ENCODE data around the gene NAA25. TPM values are rescaled to one million over a fixed set of nuclear protein-coding genes. Genes with fewer than 3 reads are reported as not detected.
A peak's percentile ranks its signal among the peaks of the same experiment; 100 is the strongest.

The NAA25 gene
- 10 to 100 TPM in 5 of 6 experiments, 1 to 10 TPM in 1; 9.7 to 11.8 (median 10.8) TPM for total RNA-seq
- long read RNA-seq, partial matches to known transcripts, result 2 of 2 reads
- long read RNA-seq, other reads (novel, unspliced or antisense), result 0 of 2 reads

DNA sequence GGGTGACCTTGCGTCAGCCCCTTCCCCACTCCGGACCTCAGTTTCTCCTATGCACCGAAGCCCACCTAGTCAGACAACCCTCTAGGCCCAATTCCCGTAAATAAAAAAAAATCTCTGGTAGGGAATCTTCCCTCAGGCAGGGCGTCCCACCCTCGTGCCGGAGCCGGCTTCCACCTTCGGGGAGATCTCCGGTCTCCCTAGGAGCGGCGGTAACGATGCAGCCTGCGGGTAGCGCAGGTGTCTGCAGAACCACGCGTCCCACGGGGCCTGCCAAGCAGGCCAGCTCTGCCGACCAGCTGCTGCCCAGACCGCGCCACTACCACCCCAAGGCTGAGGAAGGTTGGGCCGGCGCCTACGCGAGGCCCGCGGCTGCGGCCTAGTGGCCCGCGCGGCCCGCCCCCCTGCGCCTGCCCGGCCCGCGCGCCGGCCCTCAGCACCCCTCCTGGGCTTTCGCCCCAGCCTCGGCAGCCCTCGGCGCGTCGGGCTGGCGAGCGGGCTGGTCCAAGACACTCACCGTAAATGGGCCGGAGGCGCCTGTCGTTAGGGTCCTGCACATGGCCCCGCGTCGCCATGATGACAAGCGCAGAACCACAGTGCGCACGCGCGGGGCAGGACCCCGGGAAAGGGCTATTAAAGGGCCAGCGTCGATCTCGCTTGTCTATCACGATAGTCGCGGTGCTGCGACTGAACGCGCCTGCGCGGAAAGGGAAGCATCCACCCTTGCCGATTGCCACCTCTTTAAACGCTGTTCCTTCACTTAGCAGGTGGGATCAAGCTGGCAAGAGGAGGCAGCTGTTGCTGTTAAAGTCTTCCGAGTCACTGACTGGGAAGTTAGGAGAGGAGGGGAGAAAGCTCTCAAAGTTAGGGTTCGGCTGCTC is at the start of gene NAA25:
Gene NAA25, minus strand, starts transcription at position 582 of the 878 bp plus-strand sequence. Its CDS starts 10 bp downstream, at position 572.
- TF ChIP-seq CTCF (IDR thresholded peaks at IDR 0.05) (no peak), POLR2A (IDR thresholded peaks at IDR 0.05) (peak; percentile 40)
- ATAC-seq (peak; percentile 89 to 92 (median 90)), DNase-seq (peak; percentile 91 to 92 (median 91))
- Histone ChIP-seq H3K4me3 (peak within 1 kb of the TSS; percentile 77 to 81 (median 77)), H3K27me3 (no peaks in the 10 kb centered on the region), H3K27ac (peak within 1 kb of the TSS; percentile 71 to 87 (median 83)), H3K9me3 (no peaks in the 10 kb centered on the region), H3K4me1 (peaks cover 0 to 30% (median 10%) of the 10 kb centered on the region in 4 donors), H3K36me3 (no peaks in the 10 kb centered on the region)
- intact Hi-C loops (cut with DNase I), result no loop called here
- WGBS (ENCODE audit: insufficient coverage, low coverage, low lambda C conversion rate, missing lambda C conversion rate), result 0% methylated on average over 26 of the region's 74 CpGs

DNA sequence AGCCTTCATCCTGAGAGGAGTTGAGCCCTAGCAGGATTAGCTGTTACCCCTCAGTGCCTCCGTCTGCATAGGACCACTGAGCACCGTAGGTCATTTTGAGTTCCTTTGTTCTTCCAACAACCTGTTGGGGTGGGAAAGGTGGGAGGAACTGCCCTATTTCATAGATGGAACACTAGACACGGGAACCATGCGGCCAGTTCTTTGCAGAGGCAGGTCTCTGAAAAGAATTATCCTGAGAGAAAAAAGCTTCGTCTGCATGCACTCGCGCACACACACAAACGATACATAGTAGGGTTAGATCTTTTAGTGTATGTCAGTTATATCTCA is 45.3 kb upstream of the NAA25 start:
- Histone ChIP-seq H3K36me3 (peaks cover 0 to 45% (median 23%) of the 10 kb centered on the region in 4 donors), H3K27ac (no peak overlapping the region)

DNA sequence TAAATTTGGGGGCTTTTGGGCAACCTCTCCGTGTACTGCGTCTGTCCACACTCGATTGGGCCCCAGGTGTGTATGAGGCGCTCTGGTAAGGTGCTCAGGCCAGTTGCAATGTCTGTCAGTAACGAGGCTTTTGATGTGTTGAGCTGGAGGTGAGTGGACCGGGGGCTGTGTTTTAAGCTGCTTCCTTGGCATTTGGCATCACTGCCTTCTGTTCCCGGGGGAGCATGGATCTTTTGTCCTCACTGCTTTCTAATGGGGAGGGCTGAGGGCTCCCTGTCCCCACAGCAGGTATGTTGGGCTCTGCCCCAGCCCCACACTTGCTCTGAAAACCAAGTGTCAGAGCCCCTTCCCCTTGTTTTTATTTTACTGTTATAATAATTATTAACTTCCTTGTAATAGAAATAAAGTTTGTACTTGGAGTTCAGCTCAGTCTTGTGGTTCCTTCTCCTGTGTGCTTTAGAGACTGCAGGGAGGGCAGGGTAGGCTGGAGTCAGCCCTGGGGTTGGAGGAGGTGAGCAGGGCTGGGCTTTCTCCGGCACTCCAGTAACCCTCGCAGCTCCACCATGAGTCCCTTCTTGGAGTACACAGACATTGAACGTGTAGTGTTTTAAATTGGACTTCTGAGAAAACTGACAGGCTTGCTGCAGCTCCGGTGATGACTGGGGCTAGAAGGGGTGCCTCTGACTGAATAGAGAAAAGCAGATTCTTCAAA is 44.8 kb upstream of the NAA25 start:
- DNase-seq (peak in 1 of 3 donors; percentile 35), ATAC-seq (peak in 1 of 4 donors; percentile 17)
- Histone ChIP-seq H3K9me3 (no peaks in the 10 kb centered on the region), H3K4me1 (no peaks in the 10 kb centered on the region), H3K36me3 (peaks cover 0 to 50% (median 28%) of the 10 kb centered on the region in 4 donors), H3K4me3 (no peak overlapping the region), H3K27ac (no peak overlapping the region), H3K27me3 (no peaks in the 10 kb centered on the region)
- intact Hi-C loops (cut with DNase I), result no loop called here
- TF ChIP-seq POLR2A (IDR thresholded peaks at IDR 0.05), result no peak
- no peak for TF ChIP-seq CTCF (IDR thresholded peaks at IDR 0.05)
- WGBS (ENCODE audit: insufficient coverage, low coverage, low lambda C conversion rate, missing lambda C conversion rate), result 84% methylated on average over 7 of the region's 11 CpGs

More for the DNA sequence above, 45.3 kb upstream of the NAA25 start:
- Histone ChIP-seq H3K9me3 (no peaks in the 10 kb centered on the region), H3K4me3 (no peak overlapping the region), H3K4me1 (no peaks in the 10 kb centered on the region), H3K27me3 (no peaks in the 10 kb centered on the region)
- DNase-seq (no peak), ATAC-seq (no peak)
- 96% methylated on average over 4 of the region's 8 CpGs for WGBS (ENCODE audit: insufficient coverage, low coverage, low lambda C conversion rate, missing lambda C conversion rate)
- TF ChIP-seq CTCF (IDR thresholded peaks at IDR 0.05) (no peak), POLR2A (IDR thresholded peaks at IDR 0.05) (no peak)
- intact Hi-C loops (cut with DNase I), result no loop called here

DNA sequence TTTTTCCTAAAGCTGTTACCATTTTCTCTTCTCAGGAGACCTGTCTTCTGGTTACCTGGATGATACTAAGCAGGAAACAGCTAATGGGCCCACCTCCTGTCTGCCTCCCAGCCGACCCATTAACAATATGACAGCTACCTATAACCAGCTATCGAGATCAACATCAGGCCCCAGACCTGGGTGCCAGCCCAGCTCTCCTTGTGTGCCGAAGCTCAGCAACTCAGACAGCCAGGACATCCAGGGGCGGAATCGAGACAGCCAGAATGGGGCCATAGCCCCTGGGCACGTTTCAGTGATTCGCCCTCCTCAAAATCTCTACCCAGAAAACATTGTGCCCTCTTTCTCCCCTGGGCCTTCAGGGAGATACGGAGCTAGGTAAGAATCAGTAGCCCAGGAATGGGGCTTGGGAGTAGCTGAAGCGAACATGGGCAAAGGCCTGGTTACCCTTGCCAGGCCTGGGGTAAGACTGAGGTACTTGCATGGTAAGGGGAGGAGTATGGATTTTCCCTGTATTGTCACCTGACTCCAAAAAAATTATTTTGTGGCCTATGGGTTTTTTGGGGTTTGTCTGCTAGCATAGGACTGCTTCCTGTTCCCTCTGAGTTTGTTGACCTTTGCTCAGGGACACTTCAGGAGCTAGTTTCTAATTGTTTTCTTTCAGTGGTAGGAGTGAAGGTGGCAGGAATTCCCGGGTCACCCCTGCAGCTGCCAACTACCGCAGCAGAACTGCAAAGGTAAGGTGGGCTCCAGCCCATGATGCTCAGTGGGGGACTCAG is 43.4 kb upstream of the NAA25 start:
- intact Hi-C loops (cut with DNase I), result no loop called here
- H3K9me3 ChIP-seq, result no peaks in the 10 kb centered on the region
- H3K36me3 ChIP-seq, result peaks cover 0 to 62% (median 33%) of the 10 kb centered on the region in 4 donors
- ATAC-seq, result no peak
- 92% methylated on average over 6 of the region's 11 CpGs for WGBS (ENCODE audit: insufficient coverage, low coverage, low lambda C conversion rate, missing lambda C conversion rate)
- H3K4me3 ChIP-seq, result no peak overlapping the region
- no peaks in the 10 kb centered on the region for H3K4me1 ChIP-seq
- TF ChIP-seq POLR2A (IDR thresholded peaks at IDR 0.05) (no peak), CTCF (IDR thresholded peaks at IDR 0.05) (no peak)
- DNase-seq, result peak in 1 of 3 donors; percentile 33
- no peak overlapping the region for H3K27ac ChIP-seq
- H3K27me3 ChIP-seq, result no peaks in the 10 kb centered on the region

All from right lobe of liver (tissue), 6 donors.